Suppressor macrophage (primary cell): ENCODE measurements around the gene CADPS.
A peak's percentile ranks its signal among the peaks of the same experiment; 100 is the strongest.
"Not testable (repeated sequence)": the region's sequence is repeated elsewhere in the genome, so short reads cannot be mapped to it uniquely, and the experiment has no call there.

Experiments
- DNase-seq, 4 experiments: peaks; one replicate each; pipeline ENCODE4 v3.0.0-alpha.2; 2020 to 2022

The CADPS gene

GRCh38 chr3:62586356-62586755 lies 288.9 kb downstream of the CADPS start:
- DNase-seq = no peak

- DNase-seq = no peak
Measured at GRCh38 chr3:62585861-62586260, 289.4 kb downstream of the CADPS start.

- DNase-seq = no peak
Measured at GRCh38 chr3:62584636-62585035, 290.6 kb downstream of the CADPS start.

- no peak for DNase-seq
Measured at GRCh38 chr3:62582495-62583172, 292.6 kb downstream of the CADPS start.

GRCh38 chr3:62580485-62580884 lies 294.7 kb downstream of the CADPS start:
- DNase-seq = not testable (repeated sequence)

- DNase-seq = no peak
Measured at GRCh38 chr3:62577153-62577552, 298.1 kb downstream of the CADPS start.

- no peak for DNase-seq
Measured at GRCh38 chr3:62574266-62574898, 300.8 kb downstream of the CADPS start.

- DNase-seq = no peak
Measured at GRCh38 chr3:62571916-62572315, 303.3 kb downstream of the CADPS start.

GRCh38 chr3:62570888-62571287 lies 304.3 kb downstream of the CADPS start:
- no peak for DNase-seq

- DNase-seq = no peak
Measured at GRCh38 chr3:62569609-62570008, 305.6 kb downstream of the CADPS start.

GRCh38 chr3:62567097-62568021 lies 307.9 kb downstream of the CADPS start:
- DNase-seq = no peak

- no peak for DNase-seq
Measured at GRCh38 chr3:62566022-62566557, 309.1 kb downstream of the CADPS start.

GRCh38 chr3:62562596-62562995 lies 312.6 kb downstream of the CADPS start:
- no peak for DNase-seq

- no peak for DNase-seq
Measured at GRCh38 chr3:62562017-62562416, 313.2 kb downstream of the CADPS start.

GRCh38 chr3:62559831-62560445 lies 315.3 kb downstream of the CADPS start:
- DNase-seq = no peak

GRCh38 chr3:62558549-62559112 lies 316.6 kb downstream of the CADPS start:
- DNase-seq = peak; percentile 4 to 16 (median 9)

- no peak for DNase-seq
Measured at GRCh38 chr3:62557983-62558382, 317.2 kb downstream of the CADPS start.

- DNase-seq = no peak
Measured at GRCh38 chr3:62557450-62557849, 317.8 kb downstream of the CADPS start.

GRCh38 chr3:62556121-62556815 lies 318.9 kb downstream of the CADPS start:
- no peak for DNase-seq

- no peak for DNase-seq
Measured at GRCh38 chr3:62554264-62554799, 320.9 kb downstream of the CADPS start.

GRCh38 chr3:62553811-62554210 lies 321.4 kb downstream of the CADPS start:
- DNase-seq = no peak
